Kidney (tissue), 14 donors: ENCODE data around the gene CCDC170. TPM values are rescaled to one million over a fixed set of nuclear protein-coding genes. Genes with fewer than 3 reads are reported as not detected.

Source experiments
- DNase-seq, 5 donors: peaks; one replicate each; pipeline ENCODE4 v3.0.0-alpha.2; 2013 to 2020
- FAIRE-seq: peaks from 2 replicates; lab custom pipeline; 2012; peaks lifted over from hg19 to GRCh38; lab: Jason Lieb, UNC
- H3K27ac ChIP-seq, 2 donors: one replicate each; pipeline ENCODE4 v1.7.0; 2013; ENCODE audit warnings: low read depth in 2 of 2, low read length in 2 of 2, inconsistent platforms in 1 of 2
- H3K27me3 ChIP-seq: one replicate; pipeline ENCODE4 v1.7.1; 2013; ENCODE audit warnings: low read length, inconsistent platforms; ENCODE audit not compliant: control insufficient read depth, insufficient read depth
- H3K36me3 ChIP-seq, 3 donors: one replicate each; pipeline versions ENCODE4 v1.7.0 to v1.7.1; 2013; ENCODE audit warnings: low read length in 3 of 3, control low read depth in 1 of 3, inconsistent platforms in 1 of 3; ENCODE audit not compliant: insufficient read depth in 3 of 3, control insufficient read depth in 2 of 3
- H3K4me1 ChIP-seq, 3 donors: one replicate each; pipeline versions ENCODE4 v1.7.0 to v1.7.1; 2013; ENCODE audit warnings: low read length in 3 of 3, inconsistent platforms in 1 of 3, low read depth in 1 of 3; ENCODE audit not compliant: control insufficient read depth in 2 of 3, insufficient read depth in 2 of 3
- H3K4me3 ChIP-seq, 3 donors: one replicate each; pipeline versions ENCODE4 v1.7.0 to v1.8.1; 2013; ENCODE audit warnings: low read length in 3 of 3, control low read depth in 1 of 3, inconsistent platforms in 1 of 3
- H3K9ac ChIP-seq, 3 donors: one replicate each; pipeline versions ENCODE4 v1.7.0 to v1.7.1; 2013; ENCODE audit warnings: low read length in 3 of 3, control low read depth in 1 of 3, inconsistent platforms in 1 of 3
- H3K9me3 ChIP-seq, 3 donors: one replicate each; pipeline versions ENCODE4 v1.7.0 to v1.7.1; 2013; ENCODE audit warnings: low read length in 3 of 3, control low read depth in 1 of 3, inconsistent platforms in 1 of 3; ENCODE audit not compliant: control insufficient read depth in 2 of 3, insufficient read depth in 1 of 3
- intact Hi-C: fragments of 100-400 bp; cut with DNase I; formaldehyde crosslinking; loops from one replicate; pipeline ENCODE4 v1.11.1; 2022
- polyA plus RNA-seq: library from polyadenylated mRNA; stranded (reverse); fragments of 350-450 nt; fragmentation: Illumina TruSeq; extraction: RNeasy Lipid Tissue Mini Kit (QIAGEN cat#74804); gene quantifications from one replicate; pipeline ENCODE4 v1.2.3, GENCODE V29; 2014; ENCODE audit warnings: low read depth, low replicate concordance; ENCODE audit not compliant: insufficient read depth
- total RNA-seq: library from RNA; stranded (reverse); fragmentation: NEBNext Ultra II Directional; extraction: Animal tissue kit (Norgen Biotek cat#: 25700); gene quantifications from one replicate; pipeline ENCODE4 v1.2.1, GENCODE V29; 2021
- TF ChIP-seq, protein P1 (sequence below): IDR thresholded peaks from 3 replicates; pipeline ENCODE4 v1.5.1; 2012; ENCODE audit warnings: mild to moderate bottlenecking, moderate library complexity, borderline replicate concordance; ENCODE audit not compliant: insufficient read depth; ENCODE audit errors: extremely low read depth
- donor health status: control.
- donor health status: control.
- donor health status: control.
- donor health status: control.
- donor health status: control.
- donor health status: DM: yes; HTN: yes; CAD: no.
- donor health status: Normal renal cell carcinoma (clear cell type).

CCDC170 gene
- total and polyA plus RNA-seq, 2 donors from 2014 or later: 0.34 to 2.1 TPM

- DNase-seq (no peak), FAIRE-seq (no peak)
- H3K27me3 ChIP-seq: no peaks in the 10 kb centered on the region
- peak overlapping the region in 1 of 2 donors; percentile 7 for H3K27ac ChIP-seq
- H3K36me3 ChIP-seq: no peaks in the 10 kb centered on the region
- H3K4me3 ChIP-seq: peak overlapping the region; percentile 55 to 75 (median 68)
- peaks cover 0 to 10% (median 0%) of the 10 kb centered on the region in 3 donors for H3K4me1 ChIP-seq
- TF ChIP-seq, protein P1, sequence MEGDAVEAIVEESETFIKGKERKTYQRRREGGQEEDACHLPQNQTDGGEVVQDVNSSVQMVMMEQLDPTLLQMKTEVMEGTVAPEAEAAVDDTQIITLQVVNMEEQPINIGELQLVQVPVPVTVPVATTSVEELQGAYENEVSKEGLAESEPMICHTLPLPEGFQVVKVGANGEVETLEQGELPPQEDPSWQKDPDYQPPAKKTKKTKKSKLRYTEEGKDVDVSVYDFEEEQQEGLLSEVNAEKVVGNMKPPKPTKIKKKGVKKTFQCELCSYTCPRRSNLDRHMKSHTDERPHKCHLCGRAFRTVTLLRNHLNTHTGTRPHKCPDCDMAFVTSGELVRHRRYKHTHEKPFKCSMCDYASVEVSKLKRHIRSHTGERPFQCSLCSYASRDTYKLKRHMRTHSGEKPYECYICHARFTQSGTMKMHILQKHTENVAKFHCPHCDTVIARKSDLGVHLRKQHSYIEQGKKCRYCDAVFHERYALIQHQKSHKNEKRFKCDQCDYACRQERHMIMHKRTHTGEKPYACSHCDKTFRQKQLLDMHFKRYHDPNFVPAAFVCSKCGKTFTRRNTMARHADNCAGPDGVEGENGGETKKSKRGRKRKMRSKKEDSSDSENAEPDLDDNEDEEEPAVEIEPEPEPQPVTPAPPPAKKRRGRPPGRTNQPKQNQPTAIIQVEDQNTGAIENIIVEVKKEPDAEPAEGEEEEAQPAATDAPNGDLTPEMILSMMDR: no peak
- H3K9me3 ChIP-seq: no peaks in the 10 kb centered on the region
- H3K9ac ChIP-seq: peak overlapping the region in 1 of 3 donors; percentile 37
- intact Hi-C loops: no loop called here
Measured at GRCh38 chr6:151494936-151495320, 1.1 kb downstream of the CCDC170 start.

- TF ChIP-seq, protein P1: no peak
- Histone ChIP-seq H3K27ac (no peak overlapping the region), H3K9ac (no peak overlapping the region), H3K4me1 (peaks cover 0 to 10% (median 0%) of the 10 kb centered on the region in 3 donors), H3K36me3 (no peaks in the 10 kb centered on the region), H3K27me3 (no peaks in the 10 kb centered on the region), H3K4me3 (no peak overlapping the region), H3K9me3 (no peaks in the 10 kb centered on the region)
- intact Hi-C loops: no loop called here
- FAIRE-seq (no peak), DNase-seq (peak in 1 of 5 donors; percentile 18)
Measured at GRCh38 chr6:151495380-151495779, 1.6 kb downstream of the CCDC170 start.

DNA sequence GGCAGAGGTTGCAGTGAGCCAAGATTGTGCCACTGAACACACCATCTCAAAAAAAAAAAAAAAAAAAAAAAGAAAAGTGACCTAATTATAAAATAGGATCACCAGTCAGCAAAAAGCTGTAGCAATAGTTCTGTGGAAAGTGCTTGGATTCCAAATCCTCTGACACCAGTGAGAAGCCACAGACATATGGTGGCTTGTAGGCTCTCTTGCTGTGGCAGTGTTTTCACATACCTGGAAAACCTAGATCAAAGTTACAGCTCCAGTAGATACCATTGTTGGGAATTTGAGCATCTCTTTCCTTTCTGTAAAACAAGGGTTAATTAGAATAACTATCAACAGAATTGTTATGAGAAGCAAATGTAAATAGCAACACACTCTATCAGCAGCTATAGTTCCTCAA is 4.1 kb downstream of the CCDC170 start:
- FAIRE-seq: no peak
- TF ChIP-seq, protein P1: no peak
- no peak for DNase-seq
- Histone ChIP-seq H3K9me3 (no peaks in the 10 kb centered on the region), H3K9ac (no peak overlapping the region), H3K4me1 (peaks cover 0 to 10% (median 0%) of the 10 kb centered on the region in 3 donors), H3K27me3 (no peaks in the 10 kb centered on the region), H3K27ac (no peak overlapping the region), H3K4me3 (no peak overlapping the region), H3K36me3 (no peaks in the 10 kb centered on the region)
- intact Hi-C loops: no loop called here

- intact Hi-C loops: no loop called here
- Histone ChIP-seq H3K27me3 (no peaks in the 10 kb centered on the region), H3K9me3 (no peaks in the 10 kb centered on the region), H3K36me3 (no peaks in the 10 kb centered on the region), H3K4me3 (no peak overlapping the region), H3K9ac (no peak overlapping the region), H3K4me1 (peaks cover 0 to 10% (median 0%) of the 10 kb centered on the region in 3 donors), H3K27ac (no peak overlapping the region)
- FAIRE-seq: no peak
- peak in 1 of 5 donors; percentile 8 for DNase-seq
- TF ChIP-seq, protein P1: no peak
Measured at GRCh38 chr6:151498327-151498726, 4.5 kb downstream of the CCDC170 start.
